B cell (primary cell): ENCODE results near the gene MRPL1. TPM values are rescaled to one million over a fixed set of nuclear protein-coding genes. Genes with fewer than 3 reads are reported as not detected.

Experiments
- ATAC-seq: fragments of 200-7000 bp; cut with Tn5 transposase; one replicate; pipeline ENCODE4 v1.10.0; 2021; ENCODE audit warnings: low read depth, mild to moderate bottlenecking, moderate number of reproducible peaks, moderate library complexity
- CTCF ChIA-PET: fragments of 350-600 bp; sonication (Branson Sonifier 250); formaldehyde crosslinking; loops from one replicate; lab custom pipeline; 2021; ENCODE audit warnings: antibody characterized with exemption, inconsistent platforms; lab: Charles Lee
- POLR2A ChIA-PET: fragments of 350-600 bp; sonication (Branson Sonifier 250); formaldehyde crosslinking; loops from one replicate; lab custom pipeline; 2021; ENCODE audit warnings: antibody characterized with exemption; lab: Charles Lee
- DNase-seq: peaks from one replicate; pipeline ENCODE4 v3.0.0; 2013
- H2AFZ ChIP-seq: 2 replicates; pipeline ENCODE4 v1.6.1; 2012; ENCODE audit warnings: mild to moderate bottlenecking, low read depth, low read length; ENCODE audit not compliant: insufficient read depth, poor library complexity, severe bottlenecking
- H3K27ac ChIP-seq, 2 donors: 1 replicate in 1 of 2; 2 replicates in 1 of 2; pipeline ENCODE4 v1.5.1; 2012 to 2013; ENCODE audit warnings: low read length in 2 of 2, mild to moderate bottlenecking in 2 of 2, moderate library complexity in 1 of 2
- H3K27me3 ChIP-seq, 4 experiments: fragments of 200-600 bp in 1 of 4; sonication (generic) in 1 of 4; replicated peaks in 1 of 4; 1 replicate in 2 of 4; 2 replicates in 2 of 4; pipeline versions ENCODE4 v1.6.1 to v1.7.0; 2013 to 2016; ENCODE audit warnings: low read length in 3 of 4, mild to moderate bottlenecking in 2 of 4, mixed read lengths in 1 of 4, moderate library complexity in 1 of 4; ENCODE audit not compliant: insufficient read depth in 4 of 4, control insufficient read depth in 3 of 4; ENCODE audit errors: control extremely low read depth in 1 of 4
- H3K36me3 ChIP-seq, 2 experiments: replicated peaks in 1 of 2; 1 replicate in 1 of 2; 2 replicates in 1 of 2; pipeline versions ENCODE4 v1.6.1 to v1.7.1; 2013; ENCODE audit warnings: low read length in 1 of 2; ENCODE audit not compliant: insufficient read depth in 2 of 2, control insufficient read depth in 1 of 2; ENCODE audit errors: control extremely low read depth in 1 of 2, extremely low read depth in 1 of 2
- H3K4me1 ChIP-seq, 2 donors: fragments of 200-600 bp in 1 of 2; sonication (generic) in 1 of 2; 1 replicate in 1 of 2; 2 replicates in 1 of 2; pipeline versions ENCODE4 v1.5.1 to v1.6.1; 2013 to 2017; ENCODE audit warnings: low read length in 2 of 2; ENCODE audit not compliant: control insufficient read depth in 2 of 2, insufficient read depth in 2 of 2
- H3K4me2 ChIP-seq: replicated peaks from 2 replicates; pipeline ENCODE3; 2012; ENCODE audit warnings: mild to moderate bottlenecking, low read depth, low read length; ENCODE audit not compliant: poor library complexity, severe bottlenecking
- H3K4me3 ChIP-seq, 5 experiments: fragments of 200-600 bp in 1 of 5; sonication (generic) in 1 of 5; 1 replicate in 3 of 5; 2 replicates in 2 of 5; pipeline versions ENCODE4 v1.5.1 to v1.7.0; 2011 to 2016; ENCODE audit warnings: low read length in 4 of 5, mild to moderate bottlenecking in 4 of 5, low read depth in 2 of 5, control low read depth in 1 of 5, moderate library complexity in 1 of 5; ENCODE audit not compliant: insufficient read depth in 1 of 5; ENCODE audit errors: control extremely low read depth in 1 of 5, extremely low read depth in 1 of 5
- H3K79me2 ChIP-seq: fragments of 200-600 bp; sonication (generic); one replicate; pipeline ENCODE4 v1.6.0; 2016; ENCODE audit warnings: low read length; ENCODE audit not compliant: control insufficient read depth, insufficient read depth
- H3K9ac ChIP-seq: fragments of 200-600 bp; sonication (generic); 2 replicates; pipeline ENCODE4 v1.6.1; 2017; ENCODE audit warnings: mild to moderate bottlenecking, low read length, moderate library complexity
- H3K9me3 ChIP-seq, 3 donors: one replicate each; pipeline versions ENCODE4 v1.6.1 to v1.7.1; 2013; ENCODE audit warnings: low read length in 2 of 3; ENCODE audit not compliant: control insufficient read depth in 2 of 3, insufficient read depth in 1 of 3; ENCODE audit errors: control extremely low read depth in 1 of 3
- H4K20me1 ChIP-seq: 2 replicates; pipeline ENCODE4 v1.6.0; 2012; ENCODE audit warnings: mild to moderate bottlenecking, low read length; ENCODE audit not compliant: insufficient read depth, control insufficient read depth, poor library complexity, severe bottlenecking
- H3K27ac Mint-ChIP-seq: one replicate; pipeline ENCODE4 v1.8.0; 2021; ENCODE audit warnings: mixed read lengths
- H3K27me3 Mint-ChIP-seq: one replicate; pipeline ENCODE4 v1.8.0; 2021; ENCODE audit warnings: mixed read lengths
- H3K4me1 Mint-ChIP-seq: one replicate; pipeline ENCODE4 v1.8.0; 2021; ENCODE audit warnings: mixed read lengths
- H3K4me3 Mint-ChIP-seq: one replicate; pipeline ENCODE4 v1.8.0; 2021; ENCODE audit warnings: mixed read lengths
- H3K9me3 Mint-ChIP-seq: one replicate; pipeline ENCODE4 v1.8.0; 2022; ENCODE audit warnings: mixed read lengths; ENCODE audit not compliant: insufficient read depth
- CTCF ChIP-seq: fragments of 200-600 bp; IDR thresholded peaks from one replicate; pipeline ENCODE4 v1.8.0; 2022; ENCODE audit warnings: antibody characterized with exemption, mild to moderate bottlenecking
- EZH2 ChIP-seq: IDR thresholded peaks from 2 replicates; pipeline ENCODE4 v1.6.1; 2012; ENCODE audit warnings: borderline replicate concordance, low read depth, mild to moderate bottlenecking, moderate library complexity, low read length; ENCODE audit not compliant: insufficient read depth, poor library complexity, severe bottlenecking
- WGBS: methylation state at CpG from one replicate; pipeline ENCODE4 v1.1.5; 2013; ENCODE audit warnings: missing lambda C conversion rate; ENCODE audit not compliant: insufficient coverage; 5-methylcytosine and 5-hydroxymethylcytosine counted together
- intact Hi-C: fragments of 100-400 bp; cut with micrococcal nuclease; formaldehyde crosslinking; loops from one replicate; pipeline ENCODE4 v1.10.0; 2022
- polyA plus RNA-seq: library from polyadenylated mRNA; depleted of rRNA; stranded (reverse); fragments of >200 nt; gene quantifications from 2 replicates; pipeline ENCODE4 v1.2.3, GENCODE V29; 2012
- total RNA-seq, 2 donors: library from RNA; stranded (reverse); fragments of 120-200 nt in 1 of 2; gene quantifications; 1 replicate in 1 of 2; 2 replicates in 1 of 2; pipeline versions ENCODE4 v1.2.3 to v1.2.4, GENCODE V29; 2013 to 2022

MRPL1 gene
- total and polyA plus RNA-seq, 2 donors (not counting 1 experiment from before 2014, with no cell fraction given) = 22.3 to 23.3 TPM

DNA sequence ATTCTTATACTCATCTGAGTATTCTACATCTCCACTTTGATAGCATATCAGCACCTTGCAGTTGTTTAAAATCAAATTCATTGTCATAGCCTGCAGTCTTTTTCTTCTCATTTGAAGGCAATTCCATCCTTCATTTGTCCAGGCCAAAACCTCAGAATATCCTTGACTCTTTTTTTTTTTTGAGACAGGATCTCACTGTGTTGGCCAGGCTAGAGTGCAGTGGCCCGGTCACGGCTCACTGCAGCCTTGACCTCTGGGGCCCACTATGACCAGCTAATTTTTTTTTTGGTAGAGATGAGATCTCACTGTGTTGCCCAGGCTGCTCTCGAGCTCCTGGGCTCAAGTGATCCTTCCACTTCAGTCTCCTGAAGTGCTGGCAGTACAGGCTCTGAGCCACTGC lies 2.6 kb downstream of the MRPL1 start:
- CTCF ChIA-PET = interaction anchor here (0.6 kb wide), 1 partner anchor 820 kb away, joined by 4 read pairs; no protein-coding TSS in a partner anchor
- TF ChIP-seq EZH2 (no peak), CTCF (no peak)
- no peak for DNase-seq

GRCh38 chr4:77872723-77873445 lies 10.3 kb downstream of the MRPL1 start:
- Mint-ChIP-seq H3K4me1 (peaks cover 15% of the 10 kb centered on the region), H3K4me3 (no peak overlapping the region), H3K27me3 (no peaks in the 10 kb centered on the region), H3K9me3 (no peaks in the 10 kb centered on the region), H3K27ac (no peak overlapping the region)
- Histone ChIP-seq H3K79me2 (peaks cover 57% of the 10 kb centered on the region), H3K4me3 (no peak overlapping the region), H3K36me3 (peaks cover 1 to 41% of the 10 kb centered on the region in 2 experiments), H3K27ac (no peak overlapping the region), H3K4me2 (no peak overlapping the region), H4K20me1 (peaks cover 7% of the 10 kb centered on the region), H3K9me3 (no peaks in the 10 kb centered on the region), H3K4me1 (no peaks in the 10 kb centered on the region), H3K9ac (no peak overlapping the region), H3K27me3 (no peaks in the 10 kb centered on the region), H2AFZ (no peak overlapping the region)
- intact Hi-C loops = no loop called here
- ChIA-PET CTCF (no interaction called here), POLR2A (no interaction called here)
- no peak for TF ChIP-seq EZH2
- TF ChIP-seq CTCF = no peak
- no peak for ATAC-seq
- 100% methylated on average over 2 of the region's 7 CpGs for WGBS
- no peak for DNase-seq

More for the DNA sequence above, 2.6 kb downstream of the MRPL1 start:
- Histone ChIP-seq H3K4me1 (peaks cover 17 to 21% of the 10 kb centered on the region in 2 donors), H3K9me3 (no peaks in the 10 kb centered on the region), H3K4me2 (no peak overlapping the region), H4K20me1 (peaks cover 7% of the 10 kb centered on the region), H3K27me3 (no peaks in the 10 kb centered on the region), H3K4me3 (no peak overlapping the region), H3K36me3 (peaks cover under 1 to 16% of the 10 kb centered on the region in 2 experiments), H3K9ac (no peak overlapping the region), H2AFZ (no peak overlapping the region), H3K79me2 (peaks cover 76% of the 10 kb centered on the region), H3K27ac (no peak overlapping the region)
- Mint-ChIP-seq H3K27ac (no peak overlapping the region), H3K4me1 (peaks cover 50% of the 10 kb centered on the region), H3K4me3 (no peak overlapping the region), H3K27me3 (no peaks in the 10 kb centered on the region), H3K9me3 (no peaks in the 10 kb centered on the region)
- intact Hi-C loops = no loop called here
- ATAC-seq = no peak
- POLR2A ChIA-PET = no interaction called here
- WGBS = 100% methylated on average over 2 of the region's 3 CpGs
